ENCODE data around the gene EZH1. TPM values are rescaled to one million over a fixed set of nuclear protein-coding genes. Genes with fewer than 3 reads are reported as not detected.
A peak's percentile ranks its signal among the peaks of the same experiment; 100 is the strongest.

Gene EZH1
- total and polyA plus RNA-seq, 10 of the 15 experiments (the other 5 are each of a cell fraction or from before 2014, with no cell fraction given): 6.1 to 43.3 (median 16.8) TPM

- TSS peak; percentile 72 for BruUV-seq (replicated peaks)
- ChIA-PET RAD21 (ENCODE audit: unreplicated experiment) (interaction anchor here (1.2 to 2.4 kb wide), 7 partner anchors 8 to 134 kb away, joined by 4 to 32 read pairs (median 10); partner anchors contain the start of genes PSMC3IP and RAMP2), POLR2A (interaction anchor here (1.3 to 2.0 kb wide), 6 partner anchors 22 to 104 kb away, joined by 4 to 12 read pairs (median 6); no protein-coding TSS in a partner anchor), CTCF (interaction anchor here (1.9 to 3.3 kb wide), 4 partner anchors 23 to 104 kb away, joined by 7 to 32 read pairs (median 13); partner anchors contain the start of gene PSMC3IP), SMC1A (ENCODE audit: uncharacterized antibody, unreplicated experiment) (interaction anchor here (1.3 to 1.8 kb wide), 5 partner anchors 22 to 106 kb away, joined by 3 to 14 read pairs (median 6); partner anchors contain the start of gene RETREG3)
- no peaks in the 10 kb centered on the region for H4K20me1 ChIP-seq (ENCODE audit: control insufficient read depth, insufficient read depth)
- in situ Hi-C loops (cut with MboI) (no loop called here), intact Hi-C loops (cut with micrococcal nuclease; ENCODE audit: unreplicated experiment) (loop anchor here (1.0 to 5.0 kb wide), 2 partner anchors 80 to 104 kb away; partner anchors contain the start of gene RAMP2)
- H3K79me2 ChIP-seq (ENCODE audit: control insufficient read depth, insufficient read depth, low read length): peaks cover 55% of the 10 kb centered on the region
- ATAC-seq: peak; percentile 41
- H3K27ac ChIP-seq (ENCODE audit: control insufficient read depth, insufficient read depth): peak within 1 kb of the TSS; percentile 83
- peak within 1 kb of the TSS; percentile 93 for H3K4me2 ChIP-seq (ENCODE audit: control insufficient read depth, insufficient read depth)
- peak within 1 kb of the TSS; percentile 78 for H2AFZ ChIP-seq (ENCODE audit: control insufficient read depth, low read depth, low read length)
- no peak for DNase-seq (ENCODE audit: low read depth, low spot score)
- FAIRE-seq: peak; percentile 86
- peaks cover 19% of the 10 kb centered on the region for H3K4me1 ChIP-seq (ENCODE audit: control insufficient read depth, insufficient read depth, low read length)
- no peaks in the 10 kb centered on the region for H3K27me3 ChIP-seq (replicated peaks in 1 of 2; ENCODE audit: control insufficient read depth in 2 of 2, insufficient read depth in 2 of 2, low read length in 1 of 2)
- H3K9me3 ChIP-seq (replicated peaks; ENCODE audit: control insufficient read depth, insufficient read depth, low read length): no peaks in the 10 kb centered on the region; the same call in 2 of the 3 replicates
- 3% methylated on average over 19 of the region's 22 CpGs for WGBS (ENCODE audit: insufficient coverage, insufficient replicate concordance, low lambda C conversion rate, missing lambda C conversion rate)
- peak within 1 kb of the TSS; percentile 92 for H3K4me3 ChIP-seq
- H3K9ac ChIP-seq (ENCODE audit: control insufficient read depth, insufficient read depth, low read length): peak within 1 kb of the TSS; percentile 84
- H3K36me3 ChIP-seq (ENCODE audit: control insufficient read depth in 2 of 2, insufficient read depth in 2 of 2, low read length in 1 of 2): peaks cover 3 to 8% of the 10 kb centered on the region in 2 experiments; a peak in 3 of 4 replicates
- TF ChIP-seq DPF2 (IDR thresholded peaks at IDR 0.05) (no peak; the same call in 1 of the 2 replicates), YY1 (IDR thresholded peaks at IDR 0.05; ENCODE audit: low read depth, low read length) (no peak), CREM (IDR thresholded peaks at IDR 0.05; ENCODE audit: low read depth) (0 out of 2 replicates have a peak, but pooled peaks have one; percentile 24), E2F8 (IDR thresholded peaks at IDR 0.05; ENCODE audit: low read depth, partially characterized antibody) (no peak), TCF12 (IDR thresholded peaks at IDR 0.05; ENCODE audit: low read depth, low read length) (0 out of 2 replicates have a peak, but pooled peaks have one; percentile 5), YBX1 (IDR thresholded peaks at IDR 0.05) (peak; percentile 74; the same call in 1 of the 2 replicates), MLLT1 (IDR thresholded peaks at IDR 0.05) (no peak; the same call in 1 of the 2 replicates), SMARCA5 (IDR thresholded peaks at IDR 0.05) (peak; percentile 98), TAF1 (IDR thresholded peaks at IDR 0.05; ENCODE audit: borderline replicate concordance, low read depth, low read length) (peak; percentile 13; the same call in 1 of the 2 replicates), MAX (IDR thresholded peaks at IDR 0.05; ENCODE audit: low read depth, low read length) (peak; percentile 52), RELB (IDR thresholded peaks at IDR 0.05; ENCODE audit: low read depth) (peak; percentile 56; the same call in 1 of the 2 replicates), STAT1 (conservative IDR thresholded peaks at IDR 0.05) (no peak), ZNF217 (IDR thresholded peaks at IDR 0.05) (peak; percentile 76), IKZF2 (IDR thresholded peaks at IDR 0.05) (peak; percentile 29 to 61; a peak in 2 of 4 replicates), NRF1 (conservative IDR thresholded peaks at IDR 0.05; ENCODE audit: low read depth, low read length) (peak; percentile 54)
Measured at GRCh38 chr17:42681976-42682721, 62.7 kb downstream of the EZH1 start, which contains the start of gene CNTNAP1. Gene CNTNAP1, plus strand, starts transcription at chr17:42682531. Its CDS starts 299 bp downstream, at chr17:42682830.

Measured in GM12878 (cell line).